ENCODE results near the gene SFMBT2.
A peak's percentile ranks its signal among the peaks of the same experiment; 100 is the strongest.
"Not testable (repeated sequence)": the region's sequence is repeated elsewhere in the genome, so short reads cannot be mapped to it uniquely, and the experiment has no call there.

Gene SFMBT2

GRCh38 chr10:7206412-7207100 lies 204.3 kb downstream of the SFMBT2 start:
- DNase-seq, result no peak

DNA sequence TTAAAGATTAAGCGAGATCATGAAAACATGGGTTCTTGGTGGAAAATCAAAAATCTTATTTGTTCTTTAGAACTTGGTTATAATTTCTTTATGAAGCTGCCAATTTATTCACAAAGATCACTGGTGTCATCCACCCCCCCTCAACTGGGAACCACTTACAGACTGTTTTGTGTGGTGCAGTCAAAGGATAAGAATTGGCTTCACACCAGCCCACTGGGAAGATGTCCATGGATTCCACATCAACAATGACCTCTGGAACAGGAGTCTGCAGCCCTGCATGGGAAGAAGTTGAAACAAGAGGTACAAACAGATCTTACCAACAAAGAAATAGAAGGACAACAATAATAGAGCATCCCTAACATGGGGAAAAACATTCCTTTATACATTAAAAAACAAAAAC lies 205.2 kb downstream of the SFMBT2 start:
- DNase-seq, result no peak

- no peak for DNase-seq
Measured at GRCh38 chr10:7202793-7203355, 208.0 kb downstream of the SFMBT2 start.

- DNase-seq, result peak; percentile 45
Measured at GRCh38 chr10:7199152-7199760, 211.6 kb downstream of the SFMBT2 start.

GRCh38 chr10:7196284-7196683 lies 214.6 kb downstream of the SFMBT2 start:
- DNase-seq, result no peak

DNA sequence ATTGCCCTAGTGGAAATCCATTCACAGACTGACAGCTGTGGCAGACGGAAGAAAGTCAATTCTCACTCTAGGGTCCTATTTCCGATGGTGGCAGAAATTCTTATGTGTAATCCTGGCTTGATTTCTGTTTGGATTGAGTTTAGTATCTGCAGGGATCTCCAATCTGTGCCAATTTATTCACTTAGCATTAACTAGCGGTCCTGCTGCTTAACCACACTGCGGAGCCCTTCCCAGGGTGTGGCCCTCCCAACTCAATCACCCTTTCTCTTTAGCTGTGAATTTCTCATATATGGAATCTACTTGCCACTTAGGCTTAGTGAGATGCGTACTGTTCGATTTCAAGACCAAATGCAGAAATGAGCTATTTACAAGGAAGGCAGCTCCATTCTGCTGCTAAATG lies 215.7 kb downstream of the SFMBT2 start:
- DNase-seq, result no peak

DNA sequence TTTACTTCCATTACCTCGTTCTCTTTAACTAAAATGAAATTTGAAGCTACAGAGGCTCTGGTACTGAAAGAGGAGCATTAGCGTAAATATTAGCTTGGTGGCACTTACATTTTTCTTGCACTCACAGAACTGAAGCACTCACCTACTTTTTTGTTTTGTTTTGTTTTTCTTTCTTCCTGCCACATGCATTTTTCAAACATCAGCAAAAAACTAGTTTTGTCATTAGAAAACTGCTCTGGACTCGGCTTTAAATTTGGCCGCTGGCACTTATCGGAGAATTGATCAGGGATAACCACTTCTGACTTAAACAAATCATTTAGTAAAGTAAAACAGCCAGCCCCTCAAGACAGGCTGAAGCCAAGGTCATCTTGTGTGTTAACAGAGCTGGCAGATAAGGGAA lies 216.3 kb downstream of the SFMBT2 start:
- no peak for DNase-seq

DNA sequence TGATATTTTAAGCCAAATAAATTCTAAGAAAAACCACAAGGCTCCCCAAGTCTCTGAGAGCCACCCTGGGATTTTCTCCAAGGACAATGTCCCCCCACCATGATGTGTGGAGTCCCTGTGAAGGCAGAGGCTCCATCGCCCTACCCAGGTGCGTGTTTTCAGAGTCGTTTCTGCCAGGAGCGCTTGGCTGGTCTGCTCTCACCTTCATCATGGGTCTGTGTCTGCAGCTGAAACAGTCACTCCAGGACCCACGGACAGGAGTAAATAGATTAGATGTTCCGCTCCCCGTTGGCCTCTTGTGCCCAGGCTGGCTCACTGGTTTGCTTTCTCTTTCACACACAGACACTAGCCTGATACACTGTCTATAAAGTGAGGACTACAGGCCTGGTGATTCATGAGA lies 217.5 kb downstream of the SFMBT2 start:
- DNase-seq, result no peak

- DNase-seq, result no peak
Measured at GRCh38 chr10:7192831-7193361, 217.9 kb downstream of the SFMBT2 start.

DNA sequence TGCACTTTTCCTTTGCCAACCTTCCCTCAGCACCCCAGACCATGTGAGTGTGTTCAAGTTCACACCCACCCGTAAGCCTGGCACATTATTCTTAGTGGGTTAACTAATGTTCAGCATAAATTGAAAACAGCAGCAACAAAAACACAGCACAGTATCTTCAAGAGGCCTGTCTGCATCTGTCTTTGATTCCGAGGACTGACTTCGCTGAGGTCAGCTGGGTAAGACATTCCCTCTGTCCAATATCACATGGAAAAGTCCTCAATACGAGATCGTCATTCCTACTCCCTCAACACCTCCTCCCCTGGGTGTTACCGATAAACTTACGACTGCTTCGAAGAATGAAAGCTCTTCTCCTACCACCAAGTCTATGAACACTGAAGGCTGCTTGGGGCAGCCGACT lies 218.8 kb downstream of the SFMBT2 start:
- DNase-seq, result no peak

- DNase-seq, result not testable (repeated sequence)
Measured at GRCh38 chr10:7190772-7191171, 220.1 kb downstream of the SFMBT2 start.

DNA sequence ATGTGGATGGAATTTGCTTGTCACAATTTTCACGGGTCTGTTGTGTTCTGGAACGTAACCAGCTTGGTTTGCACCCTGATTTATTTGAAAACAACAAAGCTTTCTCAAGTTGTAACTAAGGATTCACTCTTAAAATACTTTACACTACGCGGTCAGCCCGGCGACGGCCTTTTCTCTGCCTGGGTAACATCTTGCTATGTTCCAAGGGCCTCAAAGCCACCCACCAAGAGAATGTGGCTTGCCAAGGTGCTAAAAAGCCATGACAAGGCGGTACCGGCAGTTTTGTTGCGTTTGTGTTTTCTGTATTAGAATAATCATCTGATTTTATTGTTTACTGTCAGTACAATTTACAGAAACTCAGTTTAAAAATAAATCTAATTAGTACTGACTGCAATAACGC lies 220.9 kb downstream of the SFMBT2 start:
- DNase-seq, result no peak

GRCh38 chr10:7188456-7189050 lies 222.3 kb downstream of the SFMBT2 start:
- no peak for DNase-seq

DNA sequence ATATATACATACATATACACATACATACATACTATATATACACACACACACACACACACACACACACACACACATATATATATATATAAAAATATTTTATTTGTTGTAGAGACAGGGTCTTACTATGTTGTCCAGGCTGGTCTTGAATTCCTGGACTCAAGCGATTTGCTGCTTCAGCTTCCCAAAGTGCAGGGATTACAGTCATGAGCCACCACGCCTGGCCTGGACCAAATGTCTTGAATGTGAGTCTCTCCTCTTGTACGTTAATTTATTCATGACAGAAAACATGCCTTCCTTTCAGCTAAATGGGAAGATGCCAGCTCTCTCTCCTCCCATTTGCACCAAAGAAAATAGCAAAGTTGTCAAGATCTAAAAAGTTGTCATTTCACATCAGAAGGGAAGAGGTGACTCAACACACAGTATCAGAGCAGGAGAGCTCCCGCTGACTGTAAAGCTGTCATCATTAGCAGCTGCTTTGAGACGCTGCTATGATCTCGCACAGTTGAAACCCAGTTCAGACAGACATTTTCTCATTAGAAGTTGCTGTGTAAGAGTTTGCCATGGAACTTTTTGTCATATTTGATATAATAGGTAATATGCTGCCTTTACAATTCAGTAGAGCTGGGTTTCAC lies 224.3 kb downstream of the SFMBT2 start:
- peak; percentile 44 for DNase-seq

GRCh38 chr10:7185367-7185690 lies 225.5 kb downstream of the SFMBT2 start:
- no peak for DNase-seq

DNA sequence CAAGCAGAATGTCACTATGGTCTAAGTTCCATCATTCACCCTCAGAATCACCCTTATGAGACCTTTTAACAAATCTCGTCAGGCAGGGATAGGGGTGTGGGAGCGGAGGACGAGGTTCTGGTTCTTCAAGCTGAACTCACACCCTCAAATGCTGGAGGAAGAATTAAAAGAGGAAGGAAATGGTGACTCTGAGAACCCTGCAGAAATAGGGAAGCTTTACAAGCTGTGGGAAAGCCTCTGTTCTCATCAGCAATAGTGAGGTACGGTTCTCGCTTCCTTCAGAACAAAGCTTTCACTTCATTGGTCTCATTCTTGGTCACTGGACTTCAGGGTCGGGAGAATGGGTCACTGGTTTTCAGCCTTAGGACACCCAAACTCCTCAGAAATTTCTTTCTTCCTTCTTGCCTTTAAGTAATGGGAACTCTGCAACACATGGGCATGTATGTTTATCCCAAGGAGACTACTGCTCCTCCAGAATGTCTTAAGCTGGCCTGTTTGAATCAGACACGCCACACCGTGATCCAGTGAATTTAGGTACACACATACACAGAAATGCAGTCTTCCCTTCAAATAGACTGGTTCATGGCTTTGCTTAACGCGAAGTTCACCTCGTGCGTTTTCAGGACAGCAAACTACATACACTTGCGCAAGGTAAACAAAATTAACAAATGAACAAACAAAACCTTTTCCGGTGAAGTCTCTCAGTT lies 226.0 kb downstream of the SFMBT2 start:
- DNase-seq, result no peak

DNA sequence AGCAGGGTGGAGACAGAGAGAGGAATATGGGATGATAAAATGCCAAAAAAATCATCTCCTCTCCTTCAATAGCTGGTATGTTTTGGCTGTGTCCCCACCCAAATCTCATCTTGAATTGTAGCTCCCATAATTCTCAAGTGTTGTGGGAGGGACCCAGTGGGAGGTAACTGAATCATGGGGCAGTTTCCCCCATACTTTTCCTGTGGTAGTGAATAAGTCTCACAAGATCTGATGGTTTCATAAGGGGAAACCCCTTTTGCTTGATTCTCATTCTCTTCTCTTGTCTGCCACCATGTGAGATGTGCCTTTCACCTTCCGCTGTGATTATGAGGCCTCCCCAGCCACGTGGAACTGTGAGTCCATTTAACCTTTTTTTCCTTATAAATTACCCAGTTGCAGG lies 226.7 kb downstream of the SFMBT2 start:
- not testable (repeated sequence) for DNase-seq

- DNase-seq, result not testable (repeated sequence)
Measured at GRCh38 chr10:7182327-7182726, 228.5 kb downstream of the SFMBT2 start.

GRCh38 chr10:7181420-7181819 lies 229.4 kb downstream of the SFMBT2 start:
- no peak for DNase-seq

DNA sequence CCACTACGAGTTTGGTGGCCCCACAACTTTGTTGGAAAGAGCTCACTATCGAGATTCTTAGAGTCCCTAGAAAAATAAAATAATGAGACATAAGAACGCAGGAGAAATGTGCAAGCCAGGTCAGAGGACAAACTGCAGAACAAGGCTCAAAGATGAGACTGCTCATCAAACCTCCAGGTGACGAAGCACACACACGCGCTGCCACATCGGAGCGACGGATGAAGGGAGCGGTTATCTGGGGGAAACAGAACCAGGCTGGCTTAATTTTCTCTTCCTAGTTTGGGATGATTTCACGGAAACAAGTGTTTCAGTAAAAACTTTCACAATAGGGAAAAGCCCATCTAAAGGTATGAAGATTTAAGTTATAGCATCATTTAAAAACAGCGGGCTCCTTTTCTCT lies 231.3 kb downstream of the SFMBT2 start:
- DNase-seq, result no peak

DNA sequence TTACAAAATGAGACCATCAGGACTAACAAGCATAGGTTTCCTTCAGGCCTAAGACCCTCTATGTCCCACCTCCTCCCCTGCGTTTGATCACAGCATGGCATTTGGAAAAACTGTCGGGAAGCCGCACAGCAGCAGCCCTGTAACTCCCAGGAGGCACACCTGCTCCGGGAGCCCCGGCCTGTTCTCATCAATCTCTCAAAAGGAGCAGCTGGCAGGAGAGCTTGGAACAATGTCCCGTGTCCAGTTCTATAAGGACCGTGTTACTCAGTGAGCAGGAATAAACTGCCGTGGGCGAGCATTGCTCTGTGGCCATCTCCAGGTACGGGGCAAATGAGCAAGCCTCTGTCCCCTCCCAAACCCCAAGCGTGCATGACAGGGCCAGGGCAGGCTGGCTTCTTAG lies 236.9 kb downstream of the SFMBT2 start:
- DNase-seq, result no peak

GRCh38 chr10:7171825-7172224 lies 239.0 kb downstream of the SFMBT2 start:
- no peak for DNase-seq

Measured in fibroblast of skin of right biceps (primary cell).